Stimulated activated memory B cell treated with anti-CD40 and anti-IgM and Interleukin-4, amounts not matched to agents 10 μg/mL and 1 μg/mL and 100 μg/mL, for 72 hours (primary cell): ENCODE measurements around the gene KLHL33.

Source experiments
- ATAC-seq: fragments of 150-1000 bp; cut with Tn5 transposase; 2 replicates; pipeline ENCODE4 v1.10.0; 2021
- H3K27ac Mint-ChIP-seq: one replicate; pipeline ENCODE4 v1.8.0; 2022; ENCODE audit warnings: mild to moderate bottlenecking, mixed read lengths
- H3K27me3 Mint-ChIP-seq: one replicate; pipeline ENCODE4 v1.8.0; 2022; ENCODE audit warnings: mixed read lengths
- H3K36me3 Mint-ChIP-seq: one replicate; pipeline ENCODE4 v1.8.0; 2022; ENCODE audit warnings: mixed read lengths
- H3K4me1 Mint-ChIP-seq: one replicate; pipeline ENCODE4 v1.8.0; 2022; ENCODE audit warnings: mixed read lengths
- H3K4me3 Mint-ChIP-seq: one replicate; pipeline ENCODE4 v1.8.0; 2022; ENCODE audit warnings: mild to moderate bottlenecking, moderate library complexity, mixed read lengths
- H3K9me3 Mint-ChIP-seq: one replicate; pipeline ENCODE4 v1.8.0; 2022; ENCODE audit warnings: mixed read lengths

The KLHL33 gene

GRCh38 chr14:20429801-20430669 is 5.9 kb downstream of the KLHL33 start:
- H3K27ac Mint-ChIP-seq, result peak overlapping the region; percentile 90
- no peak for ATAC-seq

GRCh38 chr14:20428802-20429201 is 7.2 kb downstream of the KLHL33 start:
- Mint-ChIP-seq H3K27ac (peak overlapping the region; percentile 90), H3K4me1 (peaks cover 51% of the 10 kb centered on the region), H3K9me3 (no peaks in the 10 kb centered on the region), H3K36me3 (no peaks in the 10 kb centered on the region), H3K27me3 (no peaks in the 10 kb centered on the region), H3K4me3 (no peak overlapping the region)
- ATAC-seq, result no peak

More at GRCh38 chr14:20429801-20430669, 5.9 kb downstream of the KLHL33 start:
- no peaks in the 10 kb centered on the region for H3K36me3 Mint-ChIP-seq
- no peaks in the 10 kb centered on the region for H3K9me3 Mint-ChIP-seq
- no peaks in the 10 kb centered on the region for H3K27me3 Mint-ChIP-seq
- no peak overlapping the region for H3K4me3 Mint-ChIP-seq
- H3K4me1 Mint-ChIP-seq, result peaks cover 44% of the 10 kb centered on the region

- peak overlapping the region; percentile 90 for H3K27ac Mint-ChIP-seq
- H3K4me1 Mint-ChIP-seq, result peaks cover 51% of the 10 kb centered on the region
- no peaks in the 10 kb centered on the region for H3K27me3 Mint-ChIP-seq
- peak overlapping the region; percentile 48 for H3K4me3 Mint-ChIP-seq
- no peaks in the 10 kb centered on the region for H3K9me3 Mint-ChIP-seq
- no peaks in the 10 kb centered on the region for H3K36me3 Mint-ChIP-seq
- ATAC-seq, result peak; percentile 51
Measured at GRCh38 chr14:20428010-20428365, 8.0 kb downstream of the KLHL33 start.

GRCh38 chr14:20427231-20428009 is 8.5 kb downstream of the KLHL33 start:
- Mint-ChIP-seq H3K4me1 (peaks cover 51% of the 10 kb centered on the region), H3K4me3 (peak overlapping the region; percentile 48), H3K9me3 (no peaks in the 10 kb centered on the region), H3K36me3 (no peaks in the 10 kb centered on the region), H3K27ac (peak overlapping the region; percentile 90), H3K27me3 (no peaks in the 10 kb centered on the region)
- ATAC-seq, result peak; percentile 90

- Mint-ChIP-seq H3K9me3 (no peaks in the 10 kb centered on the region), H3K36me3 (no peaks in the 10 kb centered on the region), H3K27ac (peak overlapping the region; percentile 55), H3K27me3 (no peaks in the 10 kb centered on the region), H3K4me1 (peaks cover 42% of the 10 kb centered on the region), H3K4me3 (no peak overlapping the region)
- no peak for ATAC-seq
Measured at GRCh38 chr14:20424851-20425250, 11.1 kb downstream of the KLHL33 start.

- ATAC-seq, result no peak
- Mint-ChIP-seq H3K36me3 (no peaks in the 10 kb centered on the region), H3K27ac (peak overlapping the region; percentile 59), H3K4me1 (peaks cover 29% of the 10 kb centered on the region), H3K4me3 (no peak overlapping the region), H3K9me3 (no peaks in the 10 kb centered on the region), H3K27me3 (no peaks in the 10 kb centered on the region)
Measured at GRCh38 chr14:20422886-20423285, 13.1 kb downstream of the KLHL33 start.

- no peak for ATAC-seq
- no peak overlapping the region for H3K27ac Mint-ChIP-seq
- no peak overlapping the region for H3K4me3 Mint-ChIP-seq
- H3K27me3 Mint-ChIP-seq, result no peaks in the 10 kb centered on the region
- H3K4me1 Mint-ChIP-seq, result peaks cover 23% of the 10 kb centered on the region
- no peaks in the 10 kb centered on the region for H3K36me3 Mint-ChIP-seq
- no peaks in the 10 kb centered on the region for H3K9me3 Mint-ChIP-seq
Measured at GRCh38 chr14:20421267-20421666, 14.7 kb downstream of the KLHL33 start.

GRCh38 chr14:20419419-20419818 is 16.5 kb downstream of the KLHL33 start:
- ATAC-seq, result no peak
- no peaks in the 10 kb centered on the region for H3K36me3 Mint-ChIP-seq

GRCh38 chr14:20418501-20418909 is 17.5 kb downstream of the KLHL33 start:
- Mint-ChIP-seq H3K36me3 (no peaks in the 10 kb centered on the region), H3K27ac (no peak overlapping the region), H3K9me3 (no peaks in the 10 kb centered on the region), H3K4me1 (peaks cover 16% of the 10 kb centered on the region), H3K4me3 (no peak overlapping the region), H3K27me3 (no peaks in the 10 kb centered on the region)
- no peak for ATAC-seq

More at GRCh38 chr14:20419419-20419818, 16.5 kb downstream of the KLHL33 start:
- Mint-ChIP-seq H3K27me3 (no peaks in the 10 kb centered on the region), H3K9me3 (no peaks in the 10 kb centered on the region), H3K4me1 (peaks cover 17% of the 10 kb centered on the region), H3K4me3 (no peak overlapping the region), H3K27ac (peak overlapping the region; percentile 72)

GRCh38 chr14:20417250-20418186 is 18.4 kb downstream of the KLHL33 start:
- H3K4me3 Mint-ChIP-seq, result no peak overlapping the region
- no peak for ATAC-seq
- H3K27ac Mint-ChIP-seq, result no peak overlapping the region
- no peaks in the 10 kb centered on the region for H3K36me3 Mint-ChIP-seq
- no peaks in the 10 kb centered on the region for H3K27me3 Mint-ChIP-seq
- no peaks in the 10 kb centered on the region for H3K9me3 Mint-ChIP-seq
- H3K4me1 Mint-ChIP-seq, result peaks cover 17% of the 10 kb centered on the region

GRCh38 chr14:20416223-20416622 is 19.7 kb downstream of the KLHL33 start:
- no peaks in the 10 kb centered on the region for H3K9me3 Mint-ChIP-seq
- ATAC-seq, result no peak
- no peaks in the 10 kb centered on the region for H3K27me3 Mint-ChIP-seq
- no peak overlapping the region for H3K4me3 Mint-ChIP-seq
- H3K36me3 Mint-ChIP-seq, result no peaks in the 10 kb centered on the region
- H3K4me1 Mint-ChIP-seq, result peaks cover 26% of the 10 kb centered on the region
- peak overlapping the region; percentile 66 for H3K27ac Mint-ChIP-seq

- Mint-ChIP-seq H3K4me1 (peaks cover 30% of the 10 kb centered on the region), H3K27ac (peak overlapping the region; percentile 66), H3K27me3 (no peaks in the 10 kb centered on the region), H3K36me3 (no peaks in the 10 kb centered on the region), H3K9me3 (no peaks in the 10 kb centered on the region), H3K4me3 (no peak overlapping the region)
- peak; percentile 66 for ATAC-seq
Measured at GRCh38 chr14:20415782-20416206, 20.2 kb downstream of the KLHL33 start.

- peak overlapping the region; percentile 97 for H3K4me3 Mint-ChIP-seq
- H3K4me1 Mint-ChIP-seq, result peaks cover 41% of the 10 kb centered on the region
- no peaks in the 10 kb centered on the region for H3K9me3 Mint-ChIP-seq
- peaks cover 7% of the 10 kb centered on the region for H3K36me3 Mint-ChIP-seq
- H3K27me3 Mint-ChIP-seq, result no peaks in the 10 kb centered on the region
- peak; percentile 69 for ATAC-seq
- H3K27ac Mint-ChIP-seq, result peak overlapping the region; percentile 93
Measured at GRCh38 chr14:20413744-20414082, 22.3 kb downstream of the KLHL33 start.

- H3K27ac Mint-ChIP-seq, result peak within 1 kb of the TSS; percentile 93
- ATAC-seq, result peak; percentile 92
- peak within 1 kb of the TSS; percentile 97 for H3K4me3 Mint-ChIP-seq
- peaks cover 9% of the 10 kb centered on the region for H3K36me3 Mint-ChIP-seq
- no peaks in the 10 kb centered on the region for H3K9me3 Mint-ChIP-seq
- H3K27me3 Mint-ChIP-seq, result no peaks in the 10 kb centered on the region
- H3K4me1 Mint-ChIP-seq, result peaks cover 44% of the 10 kb centered on the region
Measured at GRCh38 chr14:20412876-20413743, 22.9 kb downstream of the KLHL33 start, which contains the start of gene TEP1. TSS of gene TEP1 (minus strand) at chr14:20413501. CDS start at chr14:20408439, 5,062 bp downstream.
